Loucy (cell line): ENCODE data around the gene EDN3.

Source experiments
- EZH2phosphoT487 ChIP-seq: fragments of 200-600 bp; IDR thresholded peaks from 2 replicates; pipeline ENCODE4 v1.6.1; 2018; ENCODE audit warnings: antibody characterized with exemption, mild to moderate bottlenecking, moderate library complexity, borderline replicate concordance
- TF ChIP-seq, protein P1 (sequence below): fragments of 200-600 bp; sonication (generic); conservative IDR thresholded peaks from 2 replicates; pipeline ENCODE4 v1.5.1; 2014; ENCODE audit warnings: mild to moderate bottlenecking, antibody characterized with exemption, low read length

DNA sequence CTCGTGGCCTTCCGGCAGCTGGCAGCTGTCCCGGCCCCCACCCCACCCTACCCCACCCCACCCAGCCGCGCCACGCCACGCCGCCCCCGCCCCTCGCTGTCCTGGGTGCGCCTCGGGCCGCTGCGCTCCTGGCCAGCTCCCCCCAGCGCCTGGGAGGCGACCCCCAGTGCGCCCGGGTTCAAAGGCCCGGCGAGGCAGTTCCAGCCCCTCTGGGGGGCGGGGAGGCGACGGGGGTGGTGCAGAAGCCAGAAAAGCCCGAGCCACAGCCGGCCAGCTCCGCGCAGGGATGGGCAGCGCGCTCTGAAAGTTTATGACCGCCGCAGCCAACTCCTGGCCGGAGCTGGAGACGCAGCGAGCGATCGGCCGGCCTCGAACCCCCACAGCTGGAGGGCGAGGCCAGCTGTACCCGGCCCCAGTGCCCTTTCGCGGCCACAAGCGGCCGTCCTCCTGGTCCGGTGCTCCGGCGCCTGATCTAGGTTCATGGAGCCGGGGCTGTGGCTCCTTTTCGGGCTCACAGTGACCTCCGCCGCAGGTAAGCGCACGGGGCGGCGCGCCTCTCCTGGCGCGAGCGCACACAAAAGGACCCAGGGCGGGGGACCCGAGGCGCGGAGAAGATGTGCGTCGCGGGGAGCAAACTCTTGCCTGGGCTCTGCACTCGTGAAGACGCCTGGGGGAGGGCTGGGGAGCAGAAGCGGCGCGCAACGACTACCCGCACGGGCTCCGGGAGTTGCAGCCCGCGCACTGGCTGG is at the start of gene EDN3:
- TF ChIP-seq, protein P1, sequence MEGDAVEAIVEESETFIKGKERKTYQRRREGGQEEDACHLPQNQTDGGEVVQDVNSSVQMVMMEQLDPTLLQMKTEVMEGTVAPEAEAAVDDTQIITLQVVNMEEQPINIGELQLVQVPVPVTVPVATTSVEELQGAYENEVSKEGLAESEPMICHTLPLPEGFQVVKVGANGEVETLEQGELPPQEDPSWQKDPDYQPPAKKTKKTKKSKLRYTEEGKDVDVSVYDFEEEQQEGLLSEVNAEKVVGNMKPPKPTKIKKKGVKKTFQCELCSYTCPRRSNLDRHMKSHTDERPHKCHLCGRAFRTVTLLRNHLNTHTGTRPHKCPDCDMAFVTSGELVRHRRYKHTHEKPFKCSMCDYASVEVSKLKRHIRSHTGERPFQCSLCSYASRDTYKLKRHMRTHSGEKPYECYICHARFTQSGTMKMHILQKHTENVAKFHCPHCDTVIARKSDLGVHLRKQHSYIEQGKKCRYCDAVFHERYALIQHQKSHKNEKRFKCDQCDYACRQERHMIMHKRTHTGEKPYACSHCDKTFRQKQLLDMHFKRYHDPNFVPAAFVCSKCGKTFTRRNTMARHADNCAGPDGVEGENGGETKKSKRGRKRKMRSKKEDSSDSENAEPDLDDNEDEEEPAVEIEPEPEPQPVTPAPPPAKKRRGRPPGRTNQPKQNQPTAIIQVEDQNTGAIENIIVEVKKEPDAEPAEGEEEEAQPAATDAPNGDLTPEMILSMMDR = no peak
- no peak for TF ChIP-seq EZH2phosphoT487
